Stimulated activated CD4-positive, alpha-beta T cell treated with anti-CD3 and anti-CD28 coated beads, TNF-alpha, amount 100 ng/mL, for 48 hours (primary cell): ENCODE results near the gene LYST.
"Not testable (repeated sequence)": the region's sequence is repeated elsewhere in the genome, so short reads cannot be mapped to it uniquely, and the experiment has no call there.

Experiments
- DNase-seq, 3 donors: peaks; one replicate each; pipeline ENCODE4 v3.0.0-alpha.2; 2020; ENCODE audit warnings: low read depth in 3 of 3

The LYST gene

DNA sequence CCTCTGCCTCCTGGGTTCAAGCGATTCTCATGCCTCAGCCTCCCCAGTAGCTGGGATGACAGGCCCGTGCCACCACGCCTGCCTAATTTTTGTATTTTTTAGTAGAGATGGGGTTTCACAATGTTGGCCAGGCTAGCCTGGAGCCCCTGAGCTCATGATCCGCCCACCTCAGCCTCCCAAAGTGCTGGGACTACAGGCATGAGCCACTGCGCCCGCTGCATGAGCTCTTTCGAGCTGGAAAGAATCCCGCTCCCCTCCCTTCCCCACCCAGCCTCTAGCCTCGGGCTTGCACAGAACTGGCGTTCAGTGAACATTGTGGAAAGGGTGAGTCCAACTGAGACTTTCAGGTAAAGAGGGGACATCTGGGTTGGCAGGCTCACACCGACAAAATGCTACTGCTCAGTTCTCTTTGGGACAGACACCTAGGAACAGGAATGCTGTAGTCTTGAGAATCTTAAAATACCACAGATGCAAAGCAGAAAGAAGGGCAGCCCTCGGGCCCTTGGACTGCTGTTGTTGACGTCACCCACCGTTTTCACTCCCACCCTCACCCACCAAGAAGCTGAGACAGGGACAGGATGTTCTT is 207.4 kb downstream of the LYST start:
- no peak for DNase-seq

DNA sequence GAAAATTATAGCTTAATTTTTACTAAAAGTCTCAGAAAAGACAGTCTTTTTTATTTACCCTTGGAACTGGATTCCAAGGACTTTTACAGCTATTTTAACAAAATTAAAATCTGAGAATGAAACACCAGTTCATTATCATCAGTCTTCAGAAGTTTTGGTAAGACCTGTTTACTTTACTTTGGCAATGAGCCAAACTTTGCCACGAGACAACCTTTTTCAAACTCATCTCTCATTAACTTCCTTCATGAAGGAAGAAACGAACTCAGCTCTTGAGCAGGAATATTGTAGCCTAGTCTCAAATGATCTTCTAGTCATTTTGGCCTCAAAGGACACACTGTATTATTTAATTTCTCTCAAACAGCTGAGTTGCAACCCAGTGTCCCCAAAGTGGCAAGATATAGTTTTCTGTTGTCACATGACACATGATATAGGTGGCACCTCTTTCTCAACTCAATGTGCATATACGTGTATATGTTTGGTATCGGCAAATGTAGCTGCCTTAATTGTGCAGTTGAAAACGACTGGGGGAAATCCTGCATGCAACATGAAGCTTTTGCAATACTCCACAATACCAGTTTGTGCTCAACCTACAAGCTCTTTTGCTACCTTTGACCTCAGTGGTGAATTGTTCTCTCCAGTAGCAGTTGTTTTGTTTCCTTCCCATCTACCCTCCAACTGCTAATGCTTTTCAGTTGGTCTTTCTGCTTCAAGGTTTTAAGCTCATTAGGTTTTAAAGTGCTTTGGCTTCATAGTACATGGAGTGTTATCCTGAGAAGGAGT is 208.8 kb downstream of the LYST start:
- DNase-seq = no peak

DNA sequence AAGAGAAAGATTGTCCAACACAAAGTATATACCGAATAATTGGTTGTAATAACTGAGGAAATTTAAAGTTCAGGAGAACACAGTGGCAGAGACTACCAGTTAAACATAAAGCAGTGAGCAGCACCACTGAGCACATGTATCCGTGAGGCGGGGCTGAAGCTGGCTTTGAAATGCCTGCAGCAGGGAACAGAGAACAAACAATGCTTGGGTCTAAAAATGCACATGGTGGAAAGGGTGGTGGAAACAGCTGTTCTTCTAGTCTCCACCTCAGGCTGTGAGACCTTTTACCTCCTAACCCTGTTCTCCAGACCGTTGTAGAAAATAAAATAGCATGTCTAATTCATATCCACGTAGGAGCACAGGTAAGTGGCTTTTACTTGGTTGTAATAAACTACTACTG is 209.4 kb downstream of the LYST start:
- DNase-seq = no peak

DNA sequence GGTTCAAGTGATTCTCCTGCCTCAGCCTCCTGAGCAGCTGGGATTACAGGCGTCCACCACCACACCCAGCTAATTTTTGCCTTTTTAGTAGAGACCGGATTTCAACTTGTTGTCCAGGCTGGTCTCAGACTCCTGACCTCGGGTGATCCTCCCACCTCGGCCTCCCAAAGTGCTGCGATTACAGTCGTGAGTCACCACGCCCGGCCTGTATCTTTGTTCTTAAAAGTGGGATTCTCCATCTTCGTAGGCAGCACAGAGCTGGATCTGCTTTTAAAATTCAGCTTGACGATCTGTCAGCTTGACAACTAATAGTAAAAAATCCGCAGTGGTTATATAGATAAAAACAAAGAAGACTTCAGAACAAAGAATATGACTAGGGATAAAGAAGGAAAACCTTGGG is 214.3 kb downstream of the LYST start:
- no peak for DNase-seq

DNA sequence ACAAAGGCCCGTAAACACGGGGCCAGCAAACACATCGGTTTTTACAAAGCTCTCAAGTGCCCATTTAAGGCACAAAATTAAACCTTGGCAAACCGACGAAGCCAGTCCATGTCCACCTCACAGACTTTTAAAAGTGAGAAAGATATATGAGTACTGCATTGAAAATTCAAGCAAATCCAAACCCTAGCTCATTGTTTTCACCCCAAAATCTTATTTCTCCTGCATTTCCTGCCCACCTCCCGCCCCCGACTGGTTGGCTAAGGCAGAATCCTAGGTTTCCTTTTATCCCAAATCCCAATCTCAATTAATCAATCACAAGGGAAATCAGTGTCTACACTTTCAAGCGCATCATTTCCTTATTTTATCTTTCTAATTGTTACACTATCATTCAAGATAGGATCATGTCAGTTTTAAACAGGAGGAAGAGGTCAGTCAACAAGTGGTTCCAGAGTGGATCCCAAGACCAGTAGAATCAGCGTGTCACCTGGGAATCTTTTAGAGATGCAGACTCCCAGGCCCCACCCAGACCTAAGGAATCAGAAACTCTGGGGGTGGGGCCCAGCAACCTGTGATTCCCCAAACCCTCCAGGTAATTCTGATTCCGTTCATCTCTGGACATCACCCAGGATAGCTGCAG is 215.4 kb downstream of the LYST start:
- DNase-seq = no peak

DNA sequence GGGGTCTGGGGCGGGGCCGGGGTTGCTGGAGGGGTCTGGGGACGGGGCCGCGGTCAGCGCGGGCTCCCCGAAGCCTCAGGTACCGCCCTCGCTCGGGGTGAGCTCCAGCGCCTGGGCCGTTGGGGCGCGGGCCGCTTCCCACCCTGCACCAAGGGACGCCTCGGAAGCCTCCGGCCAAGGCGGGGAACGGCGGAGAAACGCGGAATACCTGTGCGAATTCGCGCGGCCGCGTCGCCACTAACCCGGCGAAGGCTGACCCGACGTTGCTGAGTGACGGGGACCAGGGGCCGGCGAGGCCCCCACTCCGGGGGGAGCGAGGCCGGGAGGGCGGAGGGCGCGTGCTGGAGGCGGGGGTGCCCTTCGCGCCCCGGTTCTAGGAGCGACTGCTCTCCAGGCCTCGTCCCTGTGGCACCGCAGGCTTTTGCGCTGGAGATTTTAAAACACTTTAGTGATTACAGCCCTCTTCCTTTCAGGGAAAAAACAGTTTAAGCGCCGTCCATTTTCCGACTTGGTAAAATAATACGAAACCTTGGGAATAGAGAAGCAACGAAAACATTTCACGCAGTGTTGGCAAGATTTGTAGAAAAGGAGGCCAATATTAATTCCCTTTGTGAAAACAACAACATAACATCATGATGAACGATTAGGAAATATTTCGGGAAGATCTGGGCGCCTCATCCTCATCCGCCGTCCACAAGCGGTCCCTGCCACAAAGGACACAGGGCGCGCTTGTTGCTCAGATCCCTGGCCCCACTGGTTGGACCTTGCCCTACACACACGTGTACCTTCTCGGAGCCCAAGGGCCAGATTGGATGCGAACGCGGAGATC is 216.2 kb downstream of the LYST start:
- no peak for DNase-seq

DNA sequence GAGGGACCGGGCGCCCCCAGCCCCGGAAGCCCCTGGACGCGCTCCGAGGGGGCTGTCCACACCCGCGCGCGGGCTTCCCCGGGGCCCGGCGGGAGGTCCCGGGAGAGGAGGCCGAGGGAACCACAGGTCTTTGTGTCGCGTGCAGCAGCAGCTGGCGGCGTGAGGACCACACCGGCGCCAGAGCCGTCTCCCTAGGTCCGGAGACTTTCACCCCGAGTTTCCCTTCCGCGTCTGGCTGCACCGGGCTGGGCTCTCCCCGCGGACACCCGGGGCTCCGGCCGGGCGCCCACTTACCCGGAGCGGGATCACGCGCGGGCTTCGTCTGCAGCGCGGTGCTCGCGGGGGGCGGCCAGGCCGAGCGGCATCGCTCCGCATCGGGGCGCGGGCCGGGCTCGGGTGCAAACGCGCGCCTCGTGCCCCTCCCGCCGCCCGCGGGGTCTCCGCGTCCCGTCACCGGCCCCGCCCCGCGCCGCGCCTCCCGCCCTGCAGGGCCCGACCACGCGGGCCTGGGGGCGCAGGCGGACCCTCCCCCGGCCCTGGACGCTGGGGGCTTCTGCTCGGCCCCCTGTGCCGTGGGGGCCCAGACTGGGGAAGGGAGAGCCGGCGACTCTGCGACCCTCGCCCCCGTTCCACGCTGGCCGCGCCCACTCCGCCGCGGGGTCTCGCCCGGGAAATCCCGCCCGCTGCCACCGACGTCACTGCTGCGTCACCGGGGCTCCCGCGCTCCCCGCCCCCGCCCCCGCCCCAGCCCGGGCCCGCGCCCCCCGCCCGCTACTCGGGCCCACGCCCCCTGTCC is 217.1 kb downstream of the LYST start, which contains the start of gene GNG4:
TSS of gene GNG4 (minus strand) at position 417 of the 796 bp plus-strand sequence. CDS start 65,946 bp downstream, outside the sequence.
- DNase-seq = no peak

DNA sequence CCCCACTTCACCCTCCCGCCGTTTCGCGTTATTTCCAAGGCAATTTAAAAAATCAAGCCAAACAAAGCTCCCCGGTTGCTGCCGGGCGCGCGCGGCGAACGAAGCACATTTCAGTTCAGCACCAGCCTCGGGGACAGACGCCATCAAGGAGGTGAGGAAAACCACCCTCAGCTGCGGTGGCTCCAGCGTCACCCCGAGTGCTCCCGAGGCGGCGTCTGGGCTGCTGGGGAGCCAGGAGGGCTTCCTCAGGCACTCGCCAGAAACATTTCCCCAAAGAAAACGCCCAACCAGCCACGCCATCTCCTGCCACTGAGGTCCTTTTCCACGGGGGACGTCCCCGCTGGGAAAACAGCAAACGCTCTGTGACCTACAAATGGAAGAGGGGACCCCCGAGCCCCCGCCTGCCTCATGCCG is 217.7 kb downstream of the LYST start:
- peak; percentile 20 to 43 (median 28) for DNase-seq

DNA sequence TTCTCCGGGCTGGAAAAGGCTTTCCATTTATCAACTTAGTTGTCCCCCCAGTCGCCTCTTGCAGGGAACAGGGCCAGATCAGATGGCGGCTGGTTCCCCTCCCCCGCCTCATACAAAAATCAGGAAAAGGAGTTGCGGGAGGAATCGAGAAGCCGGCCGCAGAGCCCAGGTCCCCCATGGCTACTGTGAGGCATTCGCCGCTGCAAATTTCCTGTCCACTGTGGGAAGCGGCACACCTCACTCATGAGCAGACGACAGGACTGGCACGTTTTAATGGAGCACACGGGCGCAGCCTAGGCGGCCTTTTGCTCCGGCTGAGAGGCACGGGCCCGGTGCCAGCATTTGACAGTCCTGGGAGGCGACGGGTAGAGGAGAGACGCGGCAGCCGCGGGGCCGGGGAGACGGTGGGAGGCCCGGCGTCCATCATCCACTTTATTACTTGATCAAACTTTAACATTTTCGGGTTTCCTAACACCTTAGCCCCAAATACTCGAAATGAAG is 218.2 kb downstream of the LYST start:
- no peak for DNase-seq

DNA sequence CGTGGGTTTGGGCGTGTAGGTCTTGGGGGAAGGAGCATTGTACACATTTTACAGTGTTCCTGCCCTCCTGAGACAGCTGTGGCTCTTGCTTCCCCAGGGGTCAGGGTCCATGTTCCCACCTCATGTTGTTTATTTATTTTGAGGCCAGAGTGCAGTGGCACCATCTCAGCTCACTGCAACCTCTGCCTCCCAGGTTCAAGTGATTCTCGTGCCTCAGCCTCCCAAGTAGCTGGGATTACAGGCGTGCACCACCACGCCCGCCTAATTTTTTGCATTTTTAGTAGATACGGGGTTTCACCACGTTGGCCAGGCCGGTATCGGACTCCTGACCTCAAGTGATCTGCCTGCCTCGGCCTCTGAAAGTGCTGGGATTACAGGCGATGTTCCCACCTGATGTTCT is 219.2 kb downstream of the LYST start:
- not testable (repeated sequence) for DNase-seq

DNA sequence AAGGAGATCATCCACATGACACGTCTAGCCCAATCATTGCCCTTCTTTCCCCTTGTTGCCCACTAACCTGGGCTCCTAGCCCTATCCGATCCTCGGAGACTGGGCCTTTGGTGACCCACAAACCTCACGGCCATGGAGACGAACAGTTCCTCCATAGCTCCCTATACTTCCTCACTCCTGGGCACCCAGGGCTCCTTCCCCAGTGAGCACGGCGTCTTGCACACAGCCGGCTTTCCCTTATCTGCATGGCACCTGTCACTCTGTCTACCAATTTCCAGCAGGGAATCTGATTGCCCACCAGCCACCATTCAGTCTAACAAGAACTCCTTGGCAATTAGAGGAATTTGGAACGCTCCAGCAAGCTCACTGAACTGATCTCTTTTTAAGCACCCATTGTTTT is 220.2 kb downstream of the LYST start:
- no peak for DNase-seq

DNA sequence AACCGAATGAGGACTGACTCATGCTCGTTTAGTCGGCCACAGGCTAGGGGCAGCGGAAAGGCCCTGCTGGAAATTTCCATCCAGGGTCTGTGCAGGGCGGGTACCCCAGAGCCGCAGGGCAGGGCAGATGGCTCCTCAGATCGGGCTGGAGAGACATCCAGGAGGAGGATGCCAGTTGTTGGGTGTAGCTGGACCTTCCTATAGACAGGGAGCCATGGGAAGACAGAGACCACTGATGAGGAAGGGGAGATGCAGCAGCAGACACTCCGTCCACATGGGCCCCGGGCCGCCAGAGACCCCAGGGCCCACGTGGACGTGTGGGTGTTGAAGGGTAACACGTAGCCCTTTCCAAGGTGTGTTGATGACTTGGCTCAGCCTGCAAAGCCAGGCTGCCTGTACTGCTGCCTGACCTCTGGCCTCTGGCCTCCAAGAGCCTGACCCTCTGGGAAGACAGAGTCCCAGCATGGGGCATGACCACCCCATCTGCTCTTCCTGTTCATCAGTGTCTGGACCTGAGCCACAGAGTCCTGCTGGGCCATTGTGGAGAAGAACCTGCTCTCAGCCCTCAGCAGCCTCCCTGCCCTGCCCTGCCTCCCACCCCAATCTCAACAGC is 221.9 kb downstream of the LYST start:
- no peak for DNase-seq

DNA sequence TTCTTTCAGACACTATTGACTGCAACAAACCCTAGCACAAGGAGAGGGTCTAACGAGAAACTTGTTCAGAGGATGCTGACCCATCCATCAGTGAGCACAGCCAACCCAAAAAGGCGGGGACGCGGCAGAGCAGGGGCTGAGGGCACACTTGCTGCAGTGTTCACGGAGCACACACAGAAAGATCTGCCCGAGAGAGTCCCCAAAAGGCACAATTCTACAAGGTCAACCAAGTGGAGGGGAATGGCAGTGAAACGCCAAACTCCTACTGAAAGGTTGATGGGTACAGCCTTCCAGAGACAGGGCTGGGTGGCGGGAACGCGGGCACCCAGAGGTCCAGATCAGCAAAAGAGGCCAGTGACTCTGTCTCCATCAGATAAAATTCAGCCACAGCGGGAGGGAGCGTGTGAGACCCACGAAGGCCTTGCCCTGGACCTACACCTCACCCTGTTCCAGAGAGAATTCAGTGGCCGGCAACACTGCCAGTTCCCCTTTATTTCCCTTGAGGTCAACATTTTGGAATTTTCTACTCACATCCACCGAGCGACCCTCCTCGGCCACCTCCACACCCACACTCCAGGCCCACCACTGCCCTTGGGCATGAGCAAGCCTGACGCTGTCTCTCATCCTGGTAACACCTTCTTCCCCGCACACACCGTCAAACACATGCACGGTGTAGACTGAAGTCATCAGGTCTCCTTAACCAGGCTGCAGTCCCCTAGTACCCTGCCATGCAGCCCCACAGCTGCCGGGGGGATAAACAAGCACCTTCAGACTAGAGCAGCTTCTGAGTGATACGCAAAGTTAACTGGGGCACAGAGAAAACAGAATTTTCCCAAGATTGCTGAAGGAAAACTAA is 222.6 kb downstream of the LYST start:
- DNase-seq = no peak

DNA sequence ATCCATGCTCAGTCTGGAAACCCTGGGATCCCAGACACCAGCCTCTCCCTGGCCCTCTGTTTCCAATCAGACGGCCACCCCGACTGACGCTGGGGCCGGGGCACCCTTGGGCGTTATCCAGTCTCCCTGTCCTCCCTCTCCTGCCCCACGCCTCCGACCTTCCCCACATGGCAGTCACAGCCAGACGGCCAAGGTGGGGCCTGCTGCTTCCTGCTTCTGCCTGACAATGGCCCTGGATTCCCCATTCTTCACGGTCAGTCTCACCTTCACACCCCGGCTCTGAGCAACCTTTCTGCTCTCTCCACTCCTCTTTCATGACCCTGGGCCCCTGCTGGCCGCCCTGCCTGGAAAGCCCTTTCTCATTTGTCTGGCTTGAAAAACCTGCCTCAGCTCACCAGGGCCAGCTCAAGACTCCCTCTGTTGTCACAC is 223.7 kb downstream of the LYST start:
- DNase-seq = no peak

DNA sequence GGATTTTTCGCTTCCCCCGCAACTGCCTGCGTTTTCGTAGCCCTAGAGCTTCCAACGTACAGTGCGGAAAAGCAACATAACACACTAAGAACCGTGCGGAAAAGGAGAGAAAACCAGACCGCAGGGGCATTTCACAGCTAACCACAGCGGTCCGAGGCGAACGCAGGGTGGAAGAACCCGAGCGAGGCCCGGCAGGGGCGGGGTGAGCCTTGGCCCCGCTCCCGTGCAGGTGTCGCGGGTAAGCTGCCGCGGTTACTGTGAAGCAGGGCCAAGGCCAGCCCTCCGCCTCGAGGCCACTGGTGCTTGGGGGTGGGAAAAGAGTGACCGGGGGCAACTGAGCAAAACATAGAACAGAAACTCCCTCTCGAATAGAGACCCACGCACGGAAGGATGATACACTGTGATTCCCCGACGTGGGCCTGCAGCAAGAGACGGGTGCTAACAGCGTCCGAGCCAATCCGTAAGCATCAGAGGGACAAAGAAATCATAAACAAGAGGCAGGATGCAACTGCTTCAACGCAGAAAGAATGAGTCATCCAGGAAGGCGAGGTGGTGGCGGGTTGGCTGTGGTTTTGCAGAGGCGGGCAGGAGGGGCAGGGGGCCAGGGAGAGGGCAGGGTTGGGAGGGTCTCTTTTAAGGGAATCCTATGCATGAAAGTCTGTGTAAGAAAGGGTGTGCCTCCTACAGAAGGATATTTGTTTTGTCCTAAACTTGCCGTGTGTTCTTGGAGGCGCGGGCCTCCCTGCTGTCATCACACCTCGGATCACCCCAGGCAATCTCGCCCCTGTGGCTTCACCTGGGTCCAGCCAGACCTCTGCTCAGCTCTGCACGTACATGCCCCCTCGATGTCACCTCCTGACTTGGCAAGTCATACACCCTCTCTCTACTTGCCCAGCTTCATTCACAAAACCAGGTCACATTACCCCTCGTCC is 224.4 kb downstream of the LYST start:
- peak; percentile 40 to 44 (median 43) for DNase-seq

DNA sequence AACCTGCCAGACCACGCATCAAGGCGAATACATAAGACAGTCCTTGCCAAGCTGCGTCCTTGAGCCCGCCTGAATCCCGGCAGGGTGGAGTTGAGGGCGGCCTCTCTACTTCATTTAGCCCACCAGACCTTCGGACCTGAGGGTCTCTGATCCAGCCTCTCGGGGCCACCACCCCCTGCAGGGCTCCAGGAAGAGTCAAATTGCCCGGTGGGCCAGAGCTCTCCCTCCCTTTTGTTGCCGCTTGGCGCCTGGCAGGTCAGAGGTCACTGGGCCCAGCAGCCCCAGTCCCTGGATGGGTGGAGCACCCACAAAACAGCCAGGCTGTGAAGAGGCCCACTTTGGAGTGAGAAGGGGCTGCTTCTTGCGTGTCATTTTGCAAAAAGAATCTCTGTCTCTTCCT is 226.1 kb downstream of the LYST start:
- no peak for DNase-seq

DNA sequence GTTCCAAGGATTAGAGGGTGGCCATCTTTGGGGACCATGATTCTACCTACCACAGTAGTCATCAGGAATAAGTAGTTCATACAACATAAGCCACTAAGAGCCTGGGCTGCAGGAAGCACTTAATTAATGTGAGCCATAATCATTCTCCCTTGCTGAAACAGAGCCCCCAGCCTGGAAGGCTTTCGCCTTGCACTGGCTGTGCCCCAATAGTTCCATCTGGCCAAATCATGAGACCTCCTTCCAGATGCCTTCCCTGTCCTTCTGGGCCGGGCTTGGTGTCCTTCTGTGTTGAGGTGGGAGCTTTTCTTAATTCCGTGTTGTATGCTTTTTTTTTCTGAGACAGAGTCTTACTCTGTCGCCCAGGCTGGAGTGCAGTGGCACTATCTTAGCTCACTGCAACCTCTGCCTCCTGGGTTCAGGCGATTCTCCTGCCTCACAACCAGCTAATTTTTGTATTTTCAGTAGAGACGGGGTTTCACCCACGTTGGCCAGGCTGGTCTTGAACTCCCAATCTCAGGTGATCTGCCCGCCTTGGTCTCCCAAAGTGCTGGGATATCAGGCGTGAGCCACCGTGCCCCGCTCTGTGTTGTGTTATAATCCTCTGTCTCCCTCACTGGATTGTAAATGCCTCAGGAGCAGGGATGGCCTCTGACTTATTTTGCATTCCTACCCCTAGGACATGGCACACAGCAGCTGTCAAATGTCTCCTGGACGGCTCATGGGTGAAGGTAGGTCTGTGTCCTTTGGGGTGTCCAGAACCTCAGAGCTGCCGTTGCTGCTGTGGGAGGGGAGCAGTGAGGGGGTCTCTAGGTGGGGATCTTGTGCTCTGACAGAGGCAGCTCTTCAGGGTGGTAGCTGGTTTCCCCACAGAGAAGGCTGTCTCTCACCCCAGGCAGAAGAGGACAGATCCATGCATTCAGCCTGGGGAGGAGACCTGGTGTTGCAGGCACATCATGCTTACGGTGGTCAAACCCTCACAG is 227.2 kb downstream of the LYST start:
- DNase-seq = no peak
